GM19238 (cell line): ENCODE data around the gene NEK6.
"Not testable (repeated sequence)": the region's sequence is repeated elsewhere in the genome, so short reads cannot be mapped to it uniquely, and the experiment has no call there.

Experiments
- DNase-seq: peaks from one replicate; pipeline ENCODE4 v3.0.0; 2011; ENCODE audit warnings: low spot score; ENCODE audit not compliant: insufficient read length

NEK6 gene

DNA sequence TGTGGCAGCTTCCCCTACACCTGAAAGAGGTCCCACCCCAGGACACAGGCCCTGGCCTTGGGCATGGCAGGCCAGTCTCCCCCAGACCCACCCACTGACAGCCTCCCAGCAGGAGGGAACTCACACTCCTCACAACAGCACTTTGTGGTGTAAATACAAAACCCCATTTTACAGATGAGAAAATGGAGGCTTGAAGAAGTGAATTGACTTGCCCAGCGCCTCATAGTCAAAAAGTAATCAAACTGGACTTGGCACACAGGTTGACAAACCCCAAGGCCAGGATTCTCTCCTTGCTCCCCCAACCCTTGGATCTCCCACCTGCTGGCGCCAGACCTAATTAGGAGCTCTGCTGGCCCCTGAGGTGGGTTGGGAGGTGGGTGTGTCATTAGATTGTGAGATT, 29.2 kb upstream of the NEK6 start:
- DNase-seq: no peak

DNA sequence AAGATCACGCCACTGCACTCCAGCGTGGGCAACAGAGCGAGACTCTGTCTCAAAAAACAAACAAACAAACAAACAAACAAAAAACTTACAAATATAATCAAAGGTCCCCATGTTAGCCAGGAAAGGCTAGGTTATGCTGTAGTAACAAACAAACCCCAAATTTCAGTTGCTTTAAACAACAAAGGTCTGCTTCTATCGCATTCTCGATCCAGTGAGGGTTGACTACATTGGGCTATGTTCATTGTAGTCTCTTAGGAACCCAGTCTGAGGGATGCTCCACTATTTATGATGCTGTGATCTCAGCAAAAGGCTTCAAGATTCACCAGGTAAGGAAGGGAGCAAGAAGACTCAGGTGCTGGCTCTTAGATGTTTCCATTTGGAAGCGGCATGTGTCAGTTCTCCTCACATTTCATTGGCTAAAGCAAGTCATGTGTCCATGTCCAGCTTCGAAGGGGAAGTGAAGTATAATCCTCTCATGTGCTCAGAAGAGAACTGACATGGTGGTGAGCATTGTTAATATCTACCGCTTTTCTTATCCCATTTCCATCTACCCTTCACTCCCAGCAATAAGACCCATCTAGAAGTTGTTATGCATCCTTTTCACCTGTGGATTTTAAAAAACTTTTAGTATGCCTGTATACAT, 26.5 kb upstream of the NEK6 start:
- no peak for DNase-seq

DNA sequence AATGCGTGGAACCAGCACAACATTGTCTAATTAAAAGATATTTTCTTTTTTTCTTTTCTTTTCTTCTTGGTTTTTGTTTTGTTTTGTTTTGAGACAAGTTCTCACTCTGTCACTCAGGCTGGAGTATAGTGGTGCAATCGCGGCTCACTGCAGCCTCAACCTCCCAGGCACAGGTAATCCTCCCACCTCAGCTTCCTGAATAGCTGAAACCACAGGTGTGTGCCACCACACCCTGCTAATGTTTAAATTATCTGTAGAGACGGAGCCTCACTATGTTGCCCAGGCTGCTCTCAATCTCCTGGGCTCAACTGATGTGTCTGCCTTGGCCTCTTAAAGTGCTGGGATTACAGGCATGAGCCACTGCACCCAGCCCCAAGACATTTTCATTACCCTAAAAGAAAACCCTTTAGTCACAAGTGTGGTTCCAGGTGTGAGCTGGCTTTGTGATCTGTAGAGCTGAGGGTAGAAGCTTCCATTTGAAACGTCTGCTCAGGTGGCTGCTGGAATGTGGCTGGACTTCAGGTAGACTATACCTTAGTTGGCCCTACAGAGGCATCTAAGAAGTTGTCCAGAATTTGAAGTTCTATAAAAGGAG, 19.1 kb upstream of the NEK6 start:
- DNase-seq: no peak

DNA sequence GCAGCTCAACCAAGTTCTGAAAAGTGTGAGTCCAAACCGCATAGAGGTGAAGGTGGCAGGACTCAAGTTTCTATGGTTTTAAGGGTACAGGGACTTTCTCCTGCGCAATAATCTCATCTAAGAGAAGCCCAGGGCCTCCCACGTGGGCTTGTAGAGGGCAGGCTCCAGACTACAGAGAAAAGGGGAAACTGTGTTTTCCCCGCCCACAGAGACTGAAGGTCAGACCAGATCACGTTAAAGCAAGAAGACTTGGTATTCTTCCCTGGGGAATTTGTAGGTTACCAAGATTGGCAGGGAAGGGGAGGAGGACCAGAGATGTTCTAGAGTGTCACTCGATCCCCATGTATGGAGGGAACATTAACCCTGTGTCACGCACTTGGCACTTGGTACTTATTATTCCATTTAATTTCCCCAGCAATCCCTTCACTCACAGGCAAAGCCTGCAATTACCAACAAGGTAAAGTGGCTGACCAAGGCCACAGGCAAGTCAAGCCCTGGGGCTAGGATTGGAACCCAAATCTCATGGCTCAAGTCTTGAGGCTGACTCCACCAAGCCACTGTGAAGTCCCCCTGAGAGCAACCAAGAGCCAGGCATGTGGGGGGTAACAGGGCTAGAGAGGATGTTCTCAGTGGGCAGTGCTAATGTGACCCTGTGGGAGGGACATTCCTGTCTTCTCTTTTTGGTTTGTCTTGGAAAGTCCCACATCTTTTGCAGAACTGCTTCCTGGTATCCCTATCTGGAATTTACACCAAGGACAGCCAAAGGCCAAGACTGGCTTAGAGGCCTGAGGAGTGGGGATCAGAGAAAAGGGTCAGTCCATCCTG, 18.3 kb upstream of the NEK6 start:
- no peak for DNase-seq

DNA sequence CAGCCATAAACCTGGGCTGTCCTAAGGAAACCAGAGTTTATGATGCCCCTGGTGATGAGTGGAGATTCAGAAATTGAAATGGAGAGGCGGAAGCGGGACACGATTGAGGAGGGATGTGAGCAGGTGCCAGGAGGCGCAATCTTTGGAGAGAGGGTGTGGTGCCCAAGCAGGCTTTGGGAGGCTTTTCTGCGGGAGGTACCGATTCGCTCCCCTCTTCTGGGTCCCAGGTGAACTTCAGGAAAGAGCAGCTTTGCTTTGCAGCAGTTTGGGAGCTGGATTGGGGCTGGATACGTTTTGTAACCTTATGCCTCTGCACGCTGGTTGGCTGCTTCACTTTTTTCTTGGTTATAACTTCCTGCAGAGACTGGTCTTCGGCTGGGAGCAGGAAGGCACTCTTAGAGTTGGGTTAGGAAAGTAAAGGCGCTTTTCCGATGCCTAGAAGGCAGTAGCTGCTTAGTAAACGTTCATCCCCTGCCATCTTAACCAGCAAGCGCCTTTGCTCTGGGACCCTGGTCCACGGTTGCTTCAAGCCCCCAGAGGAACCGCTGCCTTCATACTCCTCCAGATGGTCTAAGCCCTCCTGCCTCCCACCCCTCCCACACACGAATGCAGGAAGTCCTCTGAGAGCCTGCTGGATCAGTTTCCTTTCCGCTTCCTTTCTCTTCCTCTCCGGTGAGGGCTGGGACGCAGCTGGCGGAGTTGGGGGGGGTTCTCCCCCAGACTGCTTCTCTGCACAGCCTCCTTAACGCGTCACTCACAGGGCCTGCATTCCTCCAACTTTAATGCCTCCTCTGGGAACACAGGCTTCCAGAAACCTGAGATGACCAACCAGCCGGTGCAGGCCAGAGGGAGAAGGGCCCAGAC, 15.2 kb upstream of the NEK6 start:
- no peak for DNase-seq

DNA sequence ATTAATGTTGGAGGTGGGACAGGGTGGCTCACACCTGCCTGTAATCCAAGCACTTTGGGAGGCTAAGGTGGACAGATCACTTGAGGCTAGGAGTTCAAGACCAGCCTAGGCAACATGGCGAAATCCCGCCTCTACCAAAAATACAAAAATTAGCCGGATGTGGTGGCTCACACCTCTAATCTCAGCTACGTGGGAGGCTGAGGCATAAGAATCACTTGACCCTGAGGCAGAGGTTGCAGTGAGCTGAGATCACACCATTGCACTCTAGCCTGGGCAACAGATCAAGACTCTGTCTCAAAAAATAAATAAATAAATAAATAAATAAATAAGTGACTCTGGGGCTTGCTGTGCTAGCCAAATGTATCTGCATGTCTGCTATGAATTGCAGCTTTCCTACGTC, 10.4 kb upstream of the NEK6 start:
- not testable (repeated sequence) for DNase-seq

DNA sequence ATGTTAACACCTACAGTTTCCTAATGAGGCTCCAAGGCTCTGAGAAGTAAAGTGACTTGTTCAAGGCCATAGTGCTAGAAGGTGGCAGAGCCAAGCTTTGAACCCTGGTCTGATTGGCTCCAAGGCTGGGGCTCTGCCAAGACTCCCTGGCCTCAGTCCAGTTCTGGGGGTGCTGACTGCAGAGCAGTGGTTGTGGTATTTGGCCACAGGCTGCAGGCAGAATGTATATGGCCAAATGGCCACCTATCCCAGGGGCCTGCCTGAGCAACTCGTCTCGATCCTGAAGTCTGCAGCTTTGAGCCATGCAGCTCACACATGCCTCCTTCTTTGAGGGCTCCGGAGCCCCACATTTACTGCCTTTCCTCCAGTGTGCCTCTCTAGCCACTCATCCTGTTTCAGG, 9.7 kb upstream of the NEK6 start:
- no peak for DNase-seq

DNA sequence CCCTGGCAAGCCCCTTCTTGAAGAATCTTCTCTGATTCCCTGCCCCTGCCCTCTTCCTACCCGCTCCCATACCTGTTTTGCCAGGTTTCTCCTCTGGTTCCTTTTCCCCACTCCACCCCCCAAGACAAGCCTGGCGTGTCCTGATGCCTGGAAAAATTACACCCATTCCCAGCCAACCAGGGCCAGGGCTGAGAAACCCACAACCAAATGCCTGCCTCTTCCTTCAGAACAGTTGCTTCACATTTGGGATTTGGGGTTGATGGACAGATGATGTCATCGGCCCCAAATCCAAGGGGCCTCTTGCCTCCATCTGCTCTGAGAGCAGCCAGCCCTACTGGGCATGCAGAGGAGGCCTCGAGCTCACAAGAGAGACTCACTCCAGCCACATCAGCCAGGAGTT, 8.8 kb upstream of the NEK6 start:
- DNase-seq: no peak

DNA sequence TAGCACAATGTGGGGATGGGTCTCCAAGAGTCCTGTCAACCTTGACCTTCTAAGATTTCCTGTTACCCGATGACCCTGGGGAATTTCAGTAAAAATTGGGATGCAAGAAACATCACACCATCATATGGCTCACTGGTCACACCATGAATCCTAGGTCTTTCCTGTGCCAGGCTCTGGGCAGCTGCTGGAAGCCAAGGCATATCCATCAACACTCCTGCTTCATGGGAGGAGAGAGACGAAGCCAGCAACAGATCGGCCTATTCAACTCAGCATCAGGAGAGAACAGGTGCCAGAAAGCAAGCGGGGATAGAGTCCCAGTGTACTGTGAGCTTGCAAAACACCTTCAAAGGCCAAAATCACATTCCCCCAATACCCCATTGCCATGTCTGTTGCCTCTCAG, 6.5 kb upstream of the NEK6 start:
- DNase-seq: no peak

DNA sequence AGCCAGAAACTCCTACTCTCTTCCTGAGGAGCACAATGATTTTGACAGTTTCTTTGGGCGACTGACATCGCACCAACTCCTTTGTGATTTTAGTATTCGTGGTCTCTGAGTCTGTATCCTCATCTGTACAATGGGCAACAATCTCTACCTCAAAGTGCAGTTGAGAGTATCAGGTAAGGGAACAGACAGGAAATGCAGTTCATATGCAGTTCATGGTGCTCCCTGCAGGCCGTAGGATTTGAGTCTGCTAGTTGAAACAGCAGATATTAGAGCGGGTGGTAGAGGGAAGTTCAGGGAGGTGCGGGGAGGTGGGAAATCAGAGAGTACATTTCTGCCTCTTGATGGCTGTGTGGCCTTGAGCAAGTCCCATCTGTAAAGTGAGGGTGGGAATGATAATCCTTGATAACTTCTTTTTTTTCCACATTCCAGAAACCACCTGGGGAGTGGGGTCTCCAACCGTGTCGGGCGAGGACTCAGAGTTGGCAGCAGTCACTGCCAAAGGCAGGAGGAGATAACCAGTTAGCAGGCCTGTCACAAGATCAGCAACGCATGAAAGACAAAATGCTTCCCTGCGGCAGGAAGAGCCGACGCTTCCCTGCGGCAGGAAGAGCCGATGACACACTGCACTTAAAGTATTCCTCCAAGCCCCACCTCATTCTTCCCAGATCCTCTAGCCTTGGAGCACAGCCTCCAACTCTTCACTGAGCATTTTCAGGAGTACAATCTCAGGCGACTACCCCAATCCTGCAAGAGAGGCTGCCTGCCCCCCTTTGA, 6.0 kb upstream of the NEK6 start:
- DNase-seq: no peak

DNA sequence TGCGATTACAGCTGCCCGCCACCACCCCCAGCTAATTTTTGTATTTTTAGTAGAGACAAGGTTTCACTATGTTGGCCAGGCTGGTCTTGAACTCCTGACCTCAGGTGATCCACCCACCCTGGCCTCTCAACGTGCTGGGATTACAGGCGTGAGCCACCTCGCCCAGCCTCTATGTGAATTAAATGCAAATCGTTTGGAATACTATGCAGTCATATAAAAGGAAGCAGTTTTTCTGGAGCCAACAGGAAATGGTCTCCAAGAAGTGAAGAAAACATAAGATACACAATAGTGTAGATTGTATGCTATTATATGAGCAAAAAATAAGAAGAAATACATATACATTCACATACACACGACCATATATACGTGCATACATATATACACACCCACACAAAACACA, 4.9 kb upstream of the NEK6 start:
- not testable (repeated sequence) for DNase-seq

DNA sequence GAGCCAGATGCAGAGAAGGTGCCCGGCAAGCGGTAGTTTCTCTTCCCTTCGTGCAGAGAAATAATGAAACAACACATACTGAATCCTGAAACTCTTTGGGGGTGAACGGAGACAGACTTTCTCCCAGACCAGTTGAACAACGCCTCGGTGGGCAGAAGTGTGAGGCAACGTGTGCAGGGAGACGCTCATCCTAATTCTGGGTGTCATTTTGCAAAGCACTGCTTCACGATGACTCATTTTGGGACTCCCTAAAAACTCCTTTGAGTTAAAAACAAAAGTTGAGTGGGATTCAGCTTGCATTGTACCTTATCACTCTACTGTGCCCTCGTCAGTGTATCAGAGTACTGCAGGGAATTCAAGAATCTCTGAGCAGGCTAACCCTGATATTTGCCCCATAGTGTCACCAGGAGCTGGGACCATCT, 3.5 kb upstream of the NEK6 start:
- peak; percentile 71 for DNase-seq

DNA sequence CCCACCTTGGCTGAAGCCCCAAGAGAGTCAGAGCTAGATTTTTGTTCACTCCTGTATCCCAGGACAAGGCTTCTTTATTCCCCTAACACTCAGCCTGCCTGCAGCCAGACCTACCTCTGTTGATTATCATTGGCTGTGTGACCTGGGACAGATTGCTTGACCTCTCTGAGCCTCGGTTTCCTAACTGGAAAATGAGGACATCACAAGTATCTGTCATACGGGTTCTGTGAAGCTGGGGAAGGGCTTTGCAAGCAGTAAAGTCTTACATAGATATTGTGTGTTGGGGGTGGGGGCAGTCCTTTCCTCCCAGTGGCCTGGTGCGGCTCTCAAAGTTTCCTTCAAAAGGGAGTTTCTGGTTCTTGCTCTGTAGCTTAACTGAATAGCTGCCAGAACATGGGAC, 2.5 kb upstream of the NEK6 start:
- DNase-seq: no peak

DNA sequence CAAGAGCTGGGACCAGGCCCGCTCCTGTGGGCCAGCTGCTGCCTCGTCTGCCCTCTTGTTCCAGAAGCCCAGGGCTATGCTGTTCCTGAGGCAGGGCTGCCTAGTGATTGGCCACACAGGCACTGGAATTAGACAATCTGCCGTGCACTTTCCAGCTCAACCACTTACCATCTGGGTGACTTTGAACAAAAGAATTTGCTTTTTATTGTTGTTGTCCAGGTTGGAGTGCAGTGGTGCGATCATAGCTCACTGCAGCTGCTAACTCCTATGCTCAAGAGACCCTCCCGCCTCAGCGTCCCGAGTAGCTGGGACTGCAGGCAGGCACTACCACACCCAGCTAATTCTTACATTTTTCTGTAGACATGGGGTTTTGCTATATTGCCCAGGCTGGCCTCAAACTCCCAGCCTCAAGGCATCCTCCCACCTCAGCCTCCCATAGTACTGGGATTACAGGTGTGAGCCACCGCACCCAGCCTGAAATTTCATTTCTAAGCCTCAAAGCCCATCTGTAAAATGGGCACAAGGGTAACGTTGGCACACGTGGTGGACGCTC, 1.2 kb upstream of the NEK6 start:
- DNase-seq: no peak

DNA sequence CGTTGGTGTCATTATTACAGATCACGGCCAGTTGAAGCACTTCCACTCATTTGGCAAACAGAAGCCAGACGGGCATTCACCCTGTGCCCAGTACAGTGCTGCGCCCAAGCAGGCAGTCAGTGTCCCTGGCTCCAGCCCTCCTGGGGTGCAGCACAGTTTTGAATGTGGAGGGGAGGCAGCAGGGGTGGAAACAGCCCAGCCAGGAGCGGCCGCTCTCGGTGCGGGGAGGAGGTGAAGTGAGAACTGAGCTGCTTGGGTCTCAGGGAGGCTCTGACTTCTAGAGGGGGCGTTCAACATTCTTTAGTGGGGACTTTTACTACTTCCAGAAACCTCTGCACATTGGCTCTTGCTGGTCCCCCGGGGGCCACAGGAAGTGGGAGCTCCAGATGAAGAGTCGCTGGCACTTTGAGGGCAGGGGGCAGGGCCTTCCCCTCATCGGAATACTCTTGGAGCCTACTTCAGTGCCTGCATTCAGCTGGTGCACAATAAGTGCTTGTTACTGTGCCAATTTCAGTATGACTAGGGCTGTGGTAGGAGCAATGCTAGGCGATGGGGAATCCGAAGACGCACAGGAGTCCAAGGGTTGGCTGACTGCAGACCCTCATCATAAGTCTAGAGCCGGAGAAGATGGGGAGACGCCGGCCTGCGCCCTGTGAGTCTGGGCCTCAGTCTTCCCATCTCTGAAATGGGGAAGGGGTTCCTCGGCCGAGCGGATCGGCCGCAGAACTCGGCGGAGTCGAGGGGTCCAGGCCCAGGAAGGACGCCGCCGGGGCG, 492 bp upstream of the NEK6 start:
- no peak for DNase-seq

DNA sequence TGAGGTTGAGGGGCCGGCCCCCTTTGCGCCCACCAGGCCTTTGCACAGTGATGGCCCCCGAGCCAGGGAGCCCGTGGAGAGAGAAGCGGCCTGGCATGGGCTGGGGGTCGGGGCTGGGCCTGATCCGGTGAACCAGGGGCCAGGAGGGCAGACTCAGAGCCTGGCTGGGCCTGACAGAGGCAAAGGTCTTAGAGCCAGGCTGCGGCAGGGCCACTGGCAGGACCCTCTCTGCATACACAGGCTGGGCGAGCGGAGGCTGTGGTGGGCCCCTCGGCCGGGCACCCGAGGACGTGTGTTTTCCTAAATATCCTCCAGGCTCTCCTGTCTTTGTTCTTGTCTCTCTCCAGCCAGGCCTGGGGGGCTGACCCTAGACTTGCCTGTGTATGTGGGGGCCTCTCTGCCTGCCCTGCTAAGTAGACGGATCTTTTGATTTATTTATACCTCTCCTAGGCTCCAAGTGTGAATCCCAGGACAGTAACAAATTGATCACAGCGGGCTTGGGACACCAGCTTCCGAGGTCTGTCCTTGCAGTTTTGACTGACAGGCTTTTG, 933 bp downstream of the NEK6 start:
- no peak for DNase-seq

DNA sequence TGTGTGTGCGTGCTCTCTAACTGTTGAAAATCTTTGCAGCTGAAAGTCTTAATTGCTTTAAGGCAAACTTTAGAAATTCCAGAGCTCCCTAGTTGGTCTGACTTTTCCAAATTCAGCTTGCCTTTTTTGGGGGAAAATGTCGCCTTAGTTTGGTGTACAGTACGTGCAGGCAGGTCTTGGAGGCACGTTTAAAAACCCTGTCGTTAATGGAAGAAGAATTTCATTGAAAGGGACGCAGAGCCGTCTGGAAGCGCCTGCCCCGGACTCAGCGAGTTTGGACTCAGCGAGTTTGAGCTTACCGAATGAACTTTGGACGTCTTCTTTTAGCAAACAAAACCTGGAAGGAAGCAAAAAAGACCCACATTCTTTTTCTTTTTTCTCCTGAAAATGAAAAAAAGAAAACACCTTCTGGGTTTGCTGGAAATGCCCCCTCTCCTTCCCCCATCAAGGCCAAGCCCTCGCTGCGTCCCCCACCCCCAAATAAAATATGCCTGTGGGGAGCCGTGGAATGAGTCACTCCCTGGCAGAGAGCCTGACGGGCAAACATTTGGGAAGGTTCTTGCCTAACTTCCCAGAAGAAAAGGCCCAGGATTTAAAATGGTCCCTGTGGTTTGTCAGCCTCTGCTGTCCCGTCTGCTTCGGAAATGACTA, 1.5 kb downstream of the NEK6 start:
- DNase-seq: no peak

DNA sequence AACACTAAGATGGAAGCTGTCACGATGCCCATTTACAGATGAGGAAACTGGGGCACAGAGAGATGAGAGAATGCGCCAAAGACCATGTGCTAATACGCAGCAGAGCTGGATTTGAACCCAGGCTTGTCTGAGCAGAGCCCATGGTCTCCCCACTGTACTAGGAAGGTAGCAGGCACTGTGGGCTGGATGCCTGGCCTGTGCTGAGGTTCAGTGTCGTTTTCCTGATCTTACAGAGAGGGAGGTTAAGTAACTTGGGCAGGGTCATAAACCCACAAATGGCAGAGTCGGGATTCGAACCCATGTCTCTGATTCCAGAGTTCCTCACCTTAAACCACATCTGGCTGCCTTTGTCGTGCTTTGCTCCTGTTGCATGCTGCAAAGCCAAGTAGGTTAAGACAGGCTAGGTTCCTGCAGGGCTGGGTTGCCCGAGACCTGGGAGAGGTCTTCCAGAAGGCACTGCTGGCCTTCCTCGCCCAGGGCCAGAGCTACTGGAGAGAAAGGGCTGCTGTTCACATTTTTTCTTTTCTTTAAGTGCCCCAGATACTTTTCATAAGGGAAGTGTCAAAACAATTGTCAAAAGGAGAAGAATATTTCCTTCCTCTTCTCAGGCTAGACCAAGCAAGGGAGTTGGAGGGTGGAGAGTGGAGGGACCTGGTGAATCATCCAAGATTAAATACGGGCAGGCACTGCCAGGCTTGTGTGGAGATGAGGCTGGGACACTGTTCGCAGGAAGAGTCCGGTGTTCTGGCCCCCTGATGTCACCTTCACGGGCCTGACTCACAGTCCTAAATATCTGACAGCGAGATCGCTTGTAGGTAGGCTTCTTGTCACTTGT, 3.2 kb downstream of the NEK6 start:
- DNase-seq: no peak
